K562 (cell line): ENCODE results near the gene PMVK. TPM values are rescaled to one million over a fixed set of nuclear protein-coding genes. Genes with fewer than 3 reads are reported as not detected.
A peak's percentile ranks its signal among the peaks of the same experiment; 100 is the strongest.

Experiments
- DMBX1 ChIP-seq: fragments of 250-450 bp; sonication (Bioruptor Pico); IDR thresholded peaks from 2 replicates; pipeline ENCODE4 v1.8.0; 2022; ENCODE audit warnings: inconsistent platforms, mild to moderate bottlenecking, moderate library complexity, borderline replicate concordance
- ESRRB ChIP-seq: fragments of 250-450 bp; sonication (Bioruptor Pico); IDR thresholded peaks from 2 replicates; pipeline ENCODE4 v1.5.0; 2020; ENCODE audit warnings: mild to moderate bottlenecking, moderate library complexity, borderline replicate concordance
- FUS ChIP-seq: fragments of 200-400 bp; formaldehyde crosslinking; optimal IDR thresholded peaks from 2 replicates; pipeline ENCODE3; 2017; ENCODE audit warnings: low read depth, low read length
- GTF2E2 ChIP-seq: fragments of 200-800 bp; sonication (Bioruptor generic); IDR thresholded peaks from 2 replicates; pipeline ENCODE4 v1.6.1; 2016; ENCODE audit warnings: missing genetic modification characterization, missing compliant biosample characterization
- HCFC1 ChIP-seq: IDR thresholded peaks from 2 replicates; pipeline ENCODE4 v1.6.1; 2012; ENCODE audit warnings: low read depth, low read length, improper control_type of control experiment
- HDAC1 ChIP-seq, 2 experiments: fragments of 450-650 bp; IDR thresholded peaks; 2 replicates each; pipeline ENCODE4 v1.6.1; 2016 to 2017; ENCODE audit warnings: inconsistent platforms in 1 of 2, mild to moderate bottlenecking in 1 of 2, moderate library complexity in 1 of 2
- HOMEZ ChIP-seq: fragments of 250-450 bp; sonication (Bioruptor Pico); IDR thresholded peaks from 2 replicates; pipeline ENCODE4 v1.4.0; 2020; ENCODE audit warnings: mild to moderate bottlenecking, moderate library complexity
- MCM2 ChIP-seq: fragments of 450-650 bp; IDR thresholded peaks from 2 replicates; pipeline ENCODE4 v1.6.1; 2017; ENCODE audit warnings: low read depth, mild to moderate bottlenecking
- MECOM ChIP-seq: fragments of 250-450 bp; sonication (Bioruptor Pico); IDR thresholded peaks from 2 replicates; pipeline ENCODE4 v1.8.0; 2022; ENCODE audit warnings: inconsistent platforms
- NBN ChIP-seq: fragments of 450-650 bp; IDR thresholded peaks from 2 replicates; pipeline ENCODE4 v1.6.1; 2016; ENCODE audit warnings: low read depth, mild to moderate bottlenecking
- PBX2 ChIP-seq, 2 experiments: IDR thresholded peaks in 1 of 2; conservative IDR thresholded peaks in 1 of 2; 2 replicates each; pipeline ENCODE4 v1.6.1; 2016; ENCODE audit warnings: low read depth in 2 of 2, mild to moderate bottlenecking in 1 of 2, missing compliant biosample characterization in 1 of 2, missing genetic modification characterization in 1 of 2, moderate library complexity in 1 of 2
- PML ChIP-seq: IDR thresholded peaks from 2 replicates; pipeline ENCODE4 v1.6.1; 2012; ENCODE audit warnings: low read length, inconsistent platforms
- RFX5 ChIP-seq: IDR thresholded peaks from 2 replicates; pipeline ENCODE4 v1.6.1; 2011; ENCODE audit warnings: low read depth, mild to moderate bottlenecking, improper control_type of control experiment, low read length
- RUNX1 ChIP-seq: sonication (generic); IDR thresholded peaks from 2 replicates; pipeline ENCODE4 v1.6.1; 2016; ENCODE audit warnings: antibody characterized with exemption, low read depth
- SMAD2 ChIP-seq: fragments of 150-350 bp; IDR thresholded peaks from 2 replicates; pipeline ENCODE4 v1.6.1; 2014; ENCODE audit warnings: low read depth, mild to moderate bottlenecking, low read length
- SOX6 ChIP-seq: fragments of 450-650 bp; IDR thresholded peaks from 2 replicates; pipeline ENCODE4 v1.6.1; 2014; ENCODE audit warnings: mild to moderate bottlenecking
- SRSF7 ChIP-seq: fragments of 200-400 bp; formaldehyde crosslinking; optimal IDR thresholded peaks from 2 replicates; pipeline ENCODE3; 2017; ENCODE audit warnings: mild to moderate bottlenecking, low read depth, low read length
- ZNF511 ChIP-seq: sonication (generic); formaldehyde crosslinking; IDR thresholded peaks from 2 replicates; pipeline ENCODE4 v1.8.0; 2022; ENCODE audit warnings: mild to moderate bottlenecking, missing genetic modification reagents
- polyA plus RNA-seq, 8 experiments: library from polyadenylated mRNA; depleted of rRNA in 4 of 8; stranded (reverse) in 5 of 8; unstranded in 3 of 8; fragments of >200 nt; fragmentation: Nextera tagmentation in 2 of 8; fragmentation: Illumina TruSeq in 1 of 8; extraction: Ambion mirVana in 2 of 8; extraction: Trizol in 1 of 8; gene quantifications; 2 replicates each; pipeline versions ENCODE4 v1.2.1 to v1.2.3, GENCODE V29; 2011 to 2014; ENCODE audit warnings: inconsistent platforms in 1 of 8, missing spikeins in 1 of 8
- total RNA-seq, 7 experiments: library from RNA; depleted of rRNA in 6 of 7; stranded (reverse); fragments of >200 nt in 6 of 7; fragmentation: Illumina TruSeq in 2 of 7; extraction: Trizol in 2 of 7; gene quantifications; 2 replicates each; pipeline versions ENCODE4 v1.2.1 to v1.2.3, GENCODE V29; 2011 to 2021; ENCODE audit warnings: low replicate concordance in 1 of 7
- TF ChIP-seq, protein P1 (sequence below): fragments of 250-450 bp; sonication (Bioruptor Pico); IDR thresholded peaks from 2 replicates; pipeline ENCODE4 v1.9.0; 2021; ENCODE audit warnings: mild to moderate bottlenecking
- TF ChIP-seq, protein P2 (sequence below), 2 experiments: fragments of 450-650 bp in 1 of 2; sonication (generic) in 1 of 2; formaldehyde crosslinking in 1 of 2; IDR thresholded peaks in 1 of 2; conservative IDR thresholded peaks in 1 of 2; 2 replicates each; pipeline versions ENCODE4 v1.6.1 to v1.8.1; 2016 to 2023; ENCODE audit warnings: mild to moderate bottlenecking in 2 of 2, moderate library complexity in 2 of 2, inconsistent platforms in 1 of 2, missing genetic modification reagents in 1 of 2

PMVK gene
- total and polyA plus RNA-seq, 9 of the 15 experiments (the other 6 are each of a cell fraction or from before 2014, with no cell fraction given) = 1.1 to 15.3 (median 6.3) TPM

GRCh38 chr1:154973344-154974101, 37.0 kb upstream of the PMVK start (continued):
- TF ChIP-seq ZNF511 (CRISPR knock-in tag) (no peak), MECOM (no peak), SOX6 (peak; percentile 44; the same call in 1 of the 2 replicates), PML (peak; percentile 12; the same call in 1 of the 2 replicates), HOMEZ (CRISPR knock-in tag) (no peak), RFX5 (no peak), HDAC1 (IDR thresholded peaks at IDR 0.05) (peak in 1 of 2 experiments; percentile 71; a peak in 1 of 4 replicates), DMBX1 (CRISPR knock-in tag) (no peak), FUS (no peak), PBX2 (CRISPR knock-in tag; IDR thresholded peaks at IDR 0.05; ENCODE audit: low read depth) (no peak), PBX2 (tag; conservative IDR thresholded peaks at IDR 0.05; ENCODE audit: low read depth) (0 out of 2 replicates have a peak, but pooled peaks have one; percentile 23), MCM2 (no peak), GTF2E2 (tag) (no peak; the same call in 1 of the 2 replicates), RUNX1 (no peak), SMAD2 (no peak), ESRRB (no peak), NBN (peak; percentile 86), SRSF7 (no peak), HCFC1 (no peak)
- TF ChIP-seq, protein P1, sequence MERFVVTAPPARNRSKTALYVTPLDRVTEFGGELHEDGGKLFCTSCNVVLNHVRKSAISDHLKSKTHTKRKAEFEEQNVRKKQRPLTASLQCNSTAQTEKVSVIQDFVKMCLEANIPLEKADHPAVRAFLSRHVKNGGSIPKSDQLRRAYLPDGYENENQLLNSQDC (CRISPR knock-in tag) = no peak
- TF ChIP-seq, protein P2, sequence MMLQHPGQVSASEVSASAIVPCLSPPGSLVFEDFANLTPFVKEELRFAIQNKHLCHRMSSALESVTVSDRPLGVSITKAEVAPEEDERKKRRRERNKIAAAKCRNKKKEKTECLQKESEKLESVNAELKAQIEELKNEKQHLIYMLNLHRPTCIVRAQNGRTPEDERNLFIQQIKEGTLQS (IDR thresholded peaks at IDR 0.05) = no peak
- TF ChIP-seq, protein P2 (CRISPR knock-in tag; conservative IDR thresholded peaks at IDR 0.05) = no peak
